IPS-18a (cell line): ENCODE measurements around the gene FGF12.
"Not testable (repeated sequence)": the region's sequence is repeated elsewhere in the genome, so short reads cannot be mapped to it uniquely, and the experiment has no call there.

Experiments used
- H3K27ac ChIP-seq: one replicate; pipeline ENCODE4 v1.5.1; 2013; ENCODE audit warnings: low read length
- H3K27me3 ChIP-seq: one replicate; pipeline ENCODE4 v1.6.1; 2013; ENCODE audit warnings: mild to moderate bottlenecking, low read length; ENCODE audit not compliant: control insufficient read depth, insufficient read depth
- H3K36me3 ChIP-seq: one replicate; pipeline ENCODE4 v1.6.1; 2013; ENCODE audit warnings: low read depth, low read length; ENCODE audit not compliant: control insufficient read depth
- H3K4me1 ChIP-seq: one replicate; pipeline ENCODE4 v1.6.1; 2013; ENCODE audit warnings: low read depth, low read length; ENCODE audit not compliant: control insufficient read depth
- H3K4me3 ChIP-seq: one replicate; pipeline ENCODE4 v1.5.1; 2013; ENCODE audit warnings: low read length
- H3K9ac ChIP-seq: one replicate; pipeline ENCODE4 v1.6.1; 2013; ENCODE audit warnings: mild to moderate bottlenecking, low read length, moderate library complexity
- H3K9me3 ChIP-seq: one replicate; pipeline ENCODE4 v1.6.1; 2013; ENCODE audit warnings: low read depth, low read length; ENCODE audit not compliant: control insufficient read depth

Gene FGF12

GRCh38 chr3:192577271-192577670, 150.1 kb downstream of the FGF12 start:
- Histone ChIP-seq H3K4me3 (no peak overlapping the region), H3K27me3 (no peaks in the 10 kb centered on the region), H3K9me3 (no peaks in the 10 kb centered on the region), H3K27ac (no peak overlapping the region), H3K4me1 (no peaks in the 10 kb centered on the region), H3K36me3 (no peaks in the 10 kb centered on the region), H3K9ac (no peak overlapping the region)

GRCh38 chr3:192576704-192577103, 150.6 kb downstream of the FGF12 start:
- not testable (repeated sequence) for H3K27ac ChIP-seq, H3K4me1 ChIP-seq, H3K9ac ChIP-seq, H3K9me3 ChIP-seq, H3K27me3 ChIP-seq, H3K36me3 ChIP-seq, H3K4me3 ChIP-seq

GRCh38 chr3:192575879-192576506, 151.3 kb downstream of the FGF12 start:
- Histone ChIP-seq H3K9me3 (no peaks in the 10 kb centered on the region), H3K27ac (no peak overlapping the region), H3K4me3 (no peak overlapping the region), H3K4me1 (no peaks in the 10 kb centered on the region), H3K27me3 (no peaks in the 10 kb centered on the region), H3K9ac (no peak overlapping the region), H3K36me3 (no peaks in the 10 kb centered on the region)

- Histone ChIP-seq H3K27me3 (no peaks in the 10 kb centered on the region), H3K9ac (no peak overlapping the region), H3K36me3 (no peaks in the 10 kb centered on the region), H3K9me3 (no peaks in the 10 kb centered on the region), H3K4me3 (no peak overlapping the region), H3K27ac (no peak overlapping the region), H3K4me1 (no peaks in the 10 kb centered on the region)
These were observed 154.1 kb downstream of the FGF12 start for GRCh38 chr3:192573240-192573639.

GRCh38 chr3:192570821-192571791, 156.2 kb downstream of the FGF12 start:
- Histone ChIP-seq H3K27me3 (no peaks in the 10 kb centered on the region), H3K36me3 (no peaks in the 10 kb centered on the region), H3K4me1 (no peaks in the 10 kb centered on the region), H3K9ac (no peak overlapping the region), H3K27ac (no peak overlapping the region), H3K4me3 (no peak overlapping the region), H3K9me3 (no peaks in the 10 kb centered on the region)

GRCh38 chr3:192570315-192570714, 157.0 kb downstream of the FGF12 start:
- no peak overlapping the region for H3K4me3 ChIP-seq
- no peak overlapping the region for H3K9ac ChIP-seq
- no peaks in the 10 kb centered on the region for H3K36me3 ChIP-seq
- H3K27me3 ChIP-seq, result no peaks in the 10 kb centered on the region
- H3K9me3 ChIP-seq, result no peaks in the 10 kb centered on the region
- no peak overlapping the region for H3K27ac ChIP-seq
- no peaks in the 10 kb centered on the region for H3K4me1 ChIP-seq

- H3K27ac ChIP-seq, result no peak overlapping the region
- no peaks in the 10 kb centered on the region for H3K27me3 ChIP-seq
- no peaks in the 10 kb centered on the region for H3K36me3 ChIP-seq
- H3K4me3 ChIP-seq, result no peak overlapping the region
- no peaks in the 10 kb centered on the region for H3K9me3 ChIP-seq
- H3K4me1 ChIP-seq, result no peaks in the 10 kb centered on the region
- no peak overlapping the region for H3K9ac ChIP-seq
These were observed 160.5 kb downstream of the FGF12 start for GRCh38 chr3:192566706-192567290.

- no peak overlapping the region for H3K27ac ChIP-seq
- no peak overlapping the region for H3K4me3 ChIP-seq
- H3K9me3 ChIP-seq, result no peaks in the 10 kb centered on the region
These were observed 162.7 kb downstream of the FGF12 start for GRCh38 chr3:192564611-192565010.

GRCh38 chr3:192563417-192563816, 163.9 kb downstream of the FGF12 start:
- Histone ChIP-seq H3K9me3 (no peaks in the 10 kb centered on the region), H3K4me1 (no peaks in the 10 kb centered on the region), H3K27ac (no peak overlapping the region), H3K4me3 (no peak overlapping the region), H3K36me3 (no peaks in the 10 kb centered on the region), H3K27me3 (no peaks in the 10 kb centered on the region), H3K9ac (no peak overlapping the region)

More at GRCh38 chr3:192564611-192565010, 162.7 kb downstream of the FGF12 start:
- Histone ChIP-seq H3K9ac (no peak overlapping the region), H3K4me1 (no peaks in the 10 kb centered on the region), H3K36me3 (no peaks in the 10 kb centered on the region), H3K27me3 (no peaks in the 10 kb centered on the region)

GRCh38 chr3:192553707-192554106, 173.6 kb downstream of the FGF12 start:
- no peaks in the 10 kb centered on the region for H3K36me3 ChIP-seq
- H3K27me3 ChIP-seq, result no peaks in the 10 kb centered on the region
- no peak overlapping the region for H3K4me3 ChIP-seq
- peaks cover 9% of the 10 kb centered on the region for H3K4me1 ChIP-seq
- no peak overlapping the region for H3K27ac ChIP-seq
- H3K9me3 ChIP-seq, result no peaks in the 10 kb centered on the region
- H3K9ac ChIP-seq, result no peak overlapping the region

- Histone ChIP-seq H3K27ac (no peak overlapping the region), H3K9me3 (no peaks in the 10 kb centered on the region), H3K4me1 (peaks cover 9% of the 10 kb centered on the region), H3K9ac (no peak overlapping the region), H3K4me3 (no peak overlapping the region), H3K27me3 (no peaks in the 10 kb centered on the region), H3K36me3 (no peaks in the 10 kb centered on the region)
These were observed 177.0 kb downstream of the FGF12 start for GRCh38 chr3:192550356-192550755.
